Measurements from ENCODE around the gene TSPO.

DNA sequence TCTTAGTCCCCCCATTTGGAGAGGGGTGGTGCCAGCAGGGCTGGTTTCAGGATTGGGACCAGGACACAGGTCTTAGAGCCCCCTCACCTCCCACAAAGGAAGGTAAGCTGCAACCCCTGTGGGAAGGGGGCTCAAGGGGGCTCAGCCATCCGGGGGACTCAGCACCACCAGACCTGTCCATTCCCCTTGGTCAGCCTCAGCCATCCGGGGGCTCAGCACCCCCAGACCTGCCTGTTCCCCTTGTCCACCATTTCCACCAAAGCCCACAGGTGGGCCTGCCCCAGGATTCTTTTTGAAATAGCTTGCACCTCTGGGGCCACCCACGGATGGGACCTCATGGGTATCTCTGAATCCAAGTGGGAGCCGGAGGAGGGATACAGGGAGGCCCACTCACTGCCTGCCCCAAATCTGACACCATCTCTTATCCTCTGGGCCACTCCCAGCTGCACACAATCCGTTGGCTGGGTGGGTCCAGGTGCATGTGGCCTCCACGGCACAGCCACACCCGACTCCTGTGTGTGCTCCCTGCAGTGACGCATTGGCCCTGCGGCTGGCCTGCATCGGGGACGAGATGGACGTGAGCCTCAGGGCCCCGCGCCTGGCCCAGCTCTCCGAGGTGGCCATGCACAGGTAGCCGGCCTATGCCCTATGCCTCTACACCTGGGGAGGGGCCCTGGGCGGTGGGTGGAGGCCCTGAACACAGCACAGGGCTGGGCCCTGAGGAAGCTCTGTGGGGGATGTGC is 24.0 kb upstream of the TSPO start:
- no peak for TF ChIP-seq FOXJ3 (CRISPR knock-in tag; IDR thresholded peaks at IDR 0.05)
- TF ChIP-seq, protein P1, sequence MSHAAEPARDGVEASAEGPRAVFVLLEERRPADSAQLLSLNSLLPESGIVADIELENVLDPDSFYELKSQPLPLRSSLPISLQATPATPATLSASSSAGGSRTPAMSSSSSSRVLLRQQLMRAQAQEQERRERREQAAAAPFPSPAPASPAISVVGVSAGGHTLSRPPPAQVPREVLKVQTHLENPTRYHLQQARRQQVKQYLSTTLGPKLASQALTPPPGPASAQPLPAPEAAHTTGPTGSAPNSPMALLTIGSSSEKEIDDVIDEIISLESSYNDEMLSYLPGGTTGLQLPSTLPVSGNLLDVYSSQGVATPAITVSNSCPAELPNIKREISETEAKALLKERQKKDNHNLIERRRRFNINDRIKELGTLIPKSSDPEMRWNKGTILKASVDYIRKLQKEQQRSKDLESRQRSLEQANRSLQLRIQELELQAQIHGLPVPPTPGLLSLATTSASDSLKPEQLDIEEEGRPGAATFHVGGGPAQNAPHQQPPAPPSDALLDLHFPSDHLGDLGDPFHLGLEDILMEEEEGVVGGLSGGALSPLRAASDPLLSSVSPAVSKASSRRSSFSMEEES (CRISPR knock-in tag; IDR thresholded peaks at IDR 0.05), result no peak
- TF ChIP-seq HES1 (IDR thresholded peaks at IDR 0.05; ENCODE audit: low read depth), result no peak
- no peak for TF ChIP-seq NFIX (CRISPR knock-in tag; IDR thresholded peaks at IDR 0.05; ENCODE audit: low read depth)
